ENCODE results near the gene HECTD2.

- no peak for TF ChIP-seq CEBPB (IDR thresholded peaks at IDR 0.05; ENCODE audit: low read depth, low read length)
- TF ChIP-seq CTCF (IDR thresholded peaks at IDR 0.05; ENCODE audit: control extremely low read depth in 1 of 3, insufficient read depth in 1 of 3, low read depth in 1 of 3, low read length in 3 of 3), result no peak
- TF ChIP-seq ZNF274 (IDR thresholded peaks at IDR 0.05; ENCODE audit: borderline replicate concordance, extremely low read depth, low read length), result no peak
- no peak for TF ChIP-seq POLR2A (IDR thresholded peaks at IDR 0.05; ENCODE audit: control extremely low read depth in 1 of 2, low read depth in 2 of 2, low read length in 2 of 2)
- TF ChIP-seq EP300 (IDR thresholded peaks at IDR 0.05; ENCODE audit: borderline replicate concordance in 1 of 2, low read depth in 2 of 2, low read length in 2 of 2), result no peak
- TF ChIP-seq USF2 (IDR thresholded peaks at IDR 0.05; ENCODE audit: low read length), result no peak
- TF ChIP-seq SUZ12 (IDR thresholded peaks at IDR 0.05; ENCODE audit: low read length), result no peak
- no peak for TF ChIP-seq RFX5 (IDR thresholded peaks at IDR 0.05; ENCODE audit: borderline replicate concordance, low read depth, low read length)
- TF ChIP-seq POLR2AphosphoS5 (IDR thresholded peaks at IDR 0.05; ENCODE audit: low read depth, low read length), result no peak
- TF ChIP-seq MAX (IDR thresholded peaks at IDR 0.05), result no peak
- TF ChIP-seq SIN3A (conservative IDR thresholded peaks at IDR 0.05 in 1 of 2, IDR thresholded peaks at IDR 0.05 in 1 of 2; ENCODE audit: low read depth in 1 of 2, low read length in 2 of 2), result no peak
- TF ChIP-seq POU5F1 (IDR thresholded peaks at IDR 0.05; ENCODE audit: low read depth, low read length), result no peak
- TF ChIP-seq TBP (IDR thresholded peaks at IDR 0.05; ENCODE audit: low read depth, low read length), result no peak
These were observed 118.6 kb downstream of the HECTD2 start for GRCh38 chr10:91528768-91529167.

Measured in H1 (cell line).